Keratinocyte (primary cell): ENCODE data around the gene PDE11A.

Experiments
- CTCF ChIP-seq, 3 experiments: IDR thresholded peaks in 1 of 3; conservative IDR thresholded peaks in 1 of 3; optimal IDR thresholded peaks in 1 of 3; 2 replicates in 2 of 3; 3 replicates in 1 of 3; pipeline versions ENCODE3 to v1.5.1; 2011; ENCODE audit warnings: low read length in 3 of 3, mild to moderate bottlenecking in 3 of 3, moderate library complexity in 2 of 3, control low read depth in 1 of 3, inconsistent platforms in 1 of 3; ENCODE audit not compliant: insufficient read depth in 2 of 3; ENCODE audit errors: extremely low read depth in 1 of 3
- EZH2 ChIP-seq: IDR thresholded peaks from one replicate; pipeline ENCODE4 v1.6.1; 2012; ENCODE audit warnings: inconsistent platforms, mild to moderate bottlenecking, low read length, moderate library complexity

GRCh38 chr2:177646241-177646640 is 426.3 kb downstream of the PDE11A start:
- TF ChIP-seq CTCF (optimal IDR thresholded peaks at IDR 0.05 in 1 of 3, IDR thresholded peaks at IDR 0.05 in 1 of 3, conservative IDR thresholded peaks at IDR 0.05 in 1 of 3; ENCODE audit: extremely low read depth in 1 of 3, insufficient read depth in 2 of 3, low read length in 3 of 3) = no peak
- TF ChIP-seq EZH2 = no peak
